HG03139 (cell line): ENCODE measurements around the gene DERA.
"Not testable (repeated sequence)": the region's sequence is repeated elsewhere in the genome, so short reads cannot be mapped to it uniquely, and the experiment has no call there.

Experiments used
- ATAC-seq: cut with Tn5 transposase; IDR thresholded peaks from one replicate; pipeline ENCODE4 v1.9.1; 2021; ENCODE audit not compliant: unreplicated experiment

The DERA gene

GRCh38 chr12:16057351-16057751, 146.2 kb downstream of the DERA start:
- not testable (repeated sequence) for ATAC-seq

DNA sequence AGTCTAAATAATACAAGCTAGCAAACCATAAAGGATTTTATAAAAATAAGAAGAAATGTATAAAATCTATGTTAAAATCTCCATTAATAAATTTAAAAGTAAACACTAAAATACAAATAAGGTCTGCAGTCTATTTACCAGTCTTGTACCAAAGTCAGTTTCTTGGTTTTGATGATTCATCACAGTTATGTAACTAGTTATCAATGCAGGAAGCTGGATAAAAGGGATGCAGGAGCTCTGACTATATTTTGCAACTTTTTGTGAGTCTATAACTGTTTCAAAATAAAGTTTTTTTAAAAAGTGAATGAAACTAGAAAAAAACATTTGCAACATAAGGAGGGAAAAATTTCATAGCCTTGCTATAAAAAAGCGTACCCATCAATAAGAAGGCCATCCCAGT, 151.5 kb downstream of the DERA start:
- ATAC-seq: no peak

DNA sequence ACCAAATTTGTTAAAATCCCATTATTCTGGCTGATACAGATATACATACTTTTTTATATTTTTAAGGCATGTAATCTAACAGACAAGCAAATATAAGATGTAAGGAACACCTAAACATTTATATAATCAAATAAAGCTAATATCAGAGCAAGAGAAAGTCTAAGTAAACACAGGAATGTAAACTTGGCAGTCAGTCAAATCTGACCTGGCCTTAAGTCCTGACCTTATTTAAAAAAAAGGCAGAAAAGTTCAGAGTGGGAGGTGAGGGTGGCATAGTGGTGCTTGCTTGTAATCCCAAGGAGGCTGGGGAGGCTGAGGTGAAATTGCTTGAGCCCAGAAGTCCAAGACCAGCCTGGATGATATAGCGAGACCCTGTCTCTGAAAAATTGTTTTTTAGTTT, 152.6 kb downstream of the DERA start:
- no peak for ATAC-seq

DNA sequence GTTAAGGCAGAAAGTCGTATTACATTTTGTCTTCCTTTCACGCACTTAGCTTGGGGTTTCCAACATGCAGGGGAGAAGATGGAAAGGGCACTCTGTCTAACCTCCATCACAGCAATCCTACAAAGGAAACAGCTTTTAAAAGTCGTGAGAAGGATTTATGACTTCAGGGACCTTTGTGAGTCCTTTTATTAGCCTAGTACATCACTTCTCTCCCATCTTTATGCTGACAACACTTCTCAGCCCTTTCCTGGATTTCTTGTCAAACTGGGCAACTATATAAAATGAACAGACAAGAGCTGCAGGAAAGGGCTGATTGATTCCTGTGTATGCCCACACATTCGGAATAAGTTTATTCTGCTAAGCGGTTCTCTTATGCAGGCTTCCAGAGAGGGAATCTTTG, 159.0 kb downstream of the DERA start:
- ATAC-seq: no peak

DNA sequence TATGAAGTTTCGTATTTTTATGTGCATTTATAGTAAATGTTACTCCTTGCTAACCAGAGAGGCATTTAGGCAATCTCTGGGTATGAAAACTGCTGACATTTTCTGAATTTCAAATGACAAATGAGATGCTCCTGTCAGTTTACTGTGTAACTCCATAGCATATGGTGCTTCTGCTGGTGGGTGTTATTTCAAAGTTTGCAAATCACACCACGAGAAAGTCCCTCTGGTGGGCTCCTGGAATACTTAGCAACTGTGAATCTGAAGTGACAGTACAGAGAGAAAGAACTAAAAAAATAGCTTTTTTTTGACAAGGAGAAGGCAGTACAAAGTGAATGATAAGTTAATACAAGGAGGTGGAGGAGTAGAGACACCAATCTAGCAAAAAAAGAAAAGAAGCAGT, 161.5 kb downstream of the DERA start:
- no peak for ATAC-seq

- ATAC-seq: no peak
Measured at GRCh38 chr12:16074894-16075293, 163.8 kb downstream of the DERA start.

DNA sequence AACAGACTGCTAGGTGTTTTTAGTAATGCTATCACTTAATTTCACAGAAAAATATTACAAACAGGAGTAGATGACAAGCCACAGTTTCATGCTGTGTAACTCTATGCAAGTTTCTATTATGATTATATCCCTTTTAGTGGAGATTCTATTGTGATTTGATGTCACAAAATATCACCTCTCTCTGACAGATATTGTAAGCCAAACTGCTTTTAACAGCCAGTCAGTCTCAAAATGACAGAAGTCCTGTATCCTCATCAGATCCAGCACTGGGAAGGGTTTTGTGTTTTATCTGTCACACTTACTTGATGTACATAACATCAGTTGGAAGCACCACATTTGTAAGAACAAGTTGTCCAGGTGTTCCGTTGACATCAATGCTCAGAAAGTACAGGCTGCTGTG, 164.8 kb downstream of the DERA start:
- no peak for ATAC-seq

DNA sequence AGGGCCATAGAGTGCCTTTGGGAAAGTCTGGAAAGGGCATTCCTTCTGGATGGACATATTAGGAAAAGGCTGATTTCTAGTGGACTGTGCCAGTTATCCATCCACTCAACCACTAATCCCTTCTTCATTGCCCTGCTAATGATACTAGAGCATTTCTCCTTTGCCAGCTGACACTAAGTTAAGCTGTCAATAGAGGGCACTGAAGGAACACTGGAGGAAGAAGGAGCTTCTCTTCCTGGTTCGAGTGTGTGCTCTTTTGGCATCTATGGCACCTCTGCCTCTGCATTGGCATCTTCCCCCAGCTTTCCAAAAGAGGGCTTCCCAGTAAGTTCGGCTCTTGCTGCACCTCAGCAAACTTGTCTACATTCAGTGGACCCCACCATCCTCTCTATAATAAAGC, 165.4 kb downstream of the DERA start:
- peak; percentile 87 for ATAC-seq

DNA sequence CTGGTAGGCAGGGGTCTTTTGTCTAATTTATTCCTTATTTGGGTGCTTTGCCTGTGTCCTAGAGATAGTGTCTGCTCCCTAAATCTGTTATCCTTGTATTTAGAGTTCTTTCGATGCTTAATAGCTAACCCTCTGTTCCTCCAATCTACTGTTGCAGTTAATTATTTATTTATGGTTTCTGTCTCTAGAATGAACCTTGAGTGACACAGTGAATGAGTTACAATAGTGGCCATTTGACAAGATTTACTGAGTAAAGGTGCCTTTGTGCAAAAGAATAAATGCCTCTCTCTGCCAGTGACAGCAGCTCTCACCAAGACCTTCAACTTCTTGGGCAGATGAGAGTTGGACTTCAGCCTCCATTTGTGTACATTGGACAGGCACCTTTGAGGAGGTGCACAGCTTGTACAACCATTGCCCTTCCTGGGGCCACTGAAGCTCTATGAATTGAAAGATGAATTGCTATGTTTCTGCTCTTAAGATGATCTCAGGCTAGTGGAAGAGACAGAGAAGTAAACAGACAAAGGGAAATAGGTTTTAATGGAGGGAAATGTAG, 165.9 kb downstream of the DERA start:
- peak; percentile 42 for ATAC-seq

- ATAC-seq: no peak
Measured at GRCh38 chr12:16086462-16086861, 175.3 kb downstream of the DERA start.

DNA sequence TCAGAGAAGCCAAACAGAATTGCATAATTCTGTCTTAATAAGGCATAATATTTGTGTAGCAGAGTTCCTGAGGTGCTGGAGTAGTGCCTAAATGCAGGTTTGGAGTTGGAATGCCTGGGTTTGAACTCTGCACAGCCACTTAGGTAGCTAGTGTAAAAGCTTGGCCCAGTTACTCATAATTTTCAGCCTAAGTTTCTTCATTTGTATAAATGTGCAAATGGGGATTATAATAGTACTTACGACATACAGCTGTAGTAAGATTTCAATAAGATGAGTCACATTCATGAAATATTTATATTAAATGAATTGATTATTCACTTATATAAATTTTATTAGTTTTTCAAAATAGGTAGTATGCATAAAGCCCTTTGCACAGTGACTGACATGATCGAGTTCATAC, 175.8 kb downstream of the DERA start:
- ATAC-seq: no peak
